NCI-H1694 treated with DMSO at 0.1 percent for 48 hours (cell line): ENCODE results near the gene HEMGN.
"Not testable (repeated sequence)": the region's sequence is repeated elsewhere in the genome, so short reads cannot be mapped to it uniquely, and the experiment has no call there.

Source experiments
- DNase-seq: peaks from one replicate; lab custom pipeline; 2025; lab: John Stamatoyannopoulos, UW

The HEMGN gene, protein sequence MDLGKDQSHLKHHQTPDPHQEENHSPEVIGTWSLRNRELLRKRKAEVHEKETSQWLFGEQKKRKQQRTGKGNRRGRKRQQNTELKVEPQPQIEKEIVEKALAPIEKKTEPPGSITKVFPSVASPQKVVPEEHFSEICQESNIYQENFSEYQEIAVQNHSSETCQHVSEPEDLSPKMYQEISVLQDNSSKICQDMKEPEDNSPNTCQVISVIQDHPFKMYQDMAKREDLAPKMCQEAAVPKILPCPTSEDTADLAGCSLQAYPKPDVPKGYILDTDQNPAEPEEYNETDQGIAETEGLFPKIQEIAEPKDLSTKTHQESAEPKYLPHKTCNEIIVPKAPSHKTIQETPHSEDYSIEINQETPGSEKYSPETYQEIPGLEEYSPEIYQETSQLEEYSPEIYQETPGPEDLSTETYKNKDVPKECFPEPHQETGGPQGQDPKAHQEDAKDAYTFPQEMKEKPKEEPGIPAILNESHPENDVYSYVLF

DNA sequence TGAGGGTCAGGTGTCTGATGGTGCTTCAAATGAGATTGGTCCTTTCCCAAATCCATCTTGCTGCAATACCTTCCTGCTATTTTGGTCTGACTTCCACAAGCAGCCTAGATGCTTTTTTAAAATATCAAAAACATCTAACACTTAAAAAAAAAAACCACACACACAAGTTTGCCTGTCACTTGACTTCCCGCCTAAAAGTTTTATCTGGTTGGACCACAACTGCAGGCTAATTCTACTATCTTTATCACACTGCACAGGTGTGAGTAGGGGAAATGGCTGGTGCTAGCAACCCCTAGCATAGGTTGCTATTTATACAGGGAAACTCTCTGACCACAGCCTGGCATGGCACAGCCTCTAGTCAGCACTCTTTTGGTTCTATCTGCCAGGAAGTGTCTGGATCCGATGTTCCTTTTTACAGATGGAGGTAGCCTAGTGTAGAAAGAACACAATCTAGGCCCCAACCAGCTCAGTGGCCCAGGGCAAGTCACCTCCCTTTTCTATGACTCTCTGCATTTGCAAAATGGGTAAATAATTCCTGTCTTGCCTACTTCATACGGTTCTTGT is at the start of gene HEMGN:
Gene HEMGN, minus strand, starts transcription at position 92 of the 564 bp plus-strand sequence. Its CDS starts 36 bp downstream, at position 56.
- no peak for DNase-seq

DNA sequence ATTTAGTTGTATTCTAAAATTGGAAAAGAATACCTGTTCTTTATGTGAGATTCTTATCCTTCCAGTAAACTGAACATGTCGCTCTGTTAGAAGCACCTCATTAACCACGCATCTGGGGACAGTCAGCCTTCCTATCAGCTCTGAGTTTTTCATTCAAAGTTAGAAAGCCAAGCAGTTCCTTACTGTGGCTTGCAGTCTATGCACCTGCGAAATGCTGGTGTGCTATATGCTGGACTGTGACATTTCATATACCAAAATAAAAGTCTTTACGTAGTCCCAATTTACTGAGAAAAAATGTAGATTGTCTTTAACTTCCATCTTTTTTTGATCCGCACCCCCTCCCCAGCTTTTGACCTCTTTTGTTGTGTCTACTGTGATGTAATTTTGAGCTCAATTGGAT is 49.5 kb upstream of the HEMGN start:
- DNase-seq = no peak

DNA sequence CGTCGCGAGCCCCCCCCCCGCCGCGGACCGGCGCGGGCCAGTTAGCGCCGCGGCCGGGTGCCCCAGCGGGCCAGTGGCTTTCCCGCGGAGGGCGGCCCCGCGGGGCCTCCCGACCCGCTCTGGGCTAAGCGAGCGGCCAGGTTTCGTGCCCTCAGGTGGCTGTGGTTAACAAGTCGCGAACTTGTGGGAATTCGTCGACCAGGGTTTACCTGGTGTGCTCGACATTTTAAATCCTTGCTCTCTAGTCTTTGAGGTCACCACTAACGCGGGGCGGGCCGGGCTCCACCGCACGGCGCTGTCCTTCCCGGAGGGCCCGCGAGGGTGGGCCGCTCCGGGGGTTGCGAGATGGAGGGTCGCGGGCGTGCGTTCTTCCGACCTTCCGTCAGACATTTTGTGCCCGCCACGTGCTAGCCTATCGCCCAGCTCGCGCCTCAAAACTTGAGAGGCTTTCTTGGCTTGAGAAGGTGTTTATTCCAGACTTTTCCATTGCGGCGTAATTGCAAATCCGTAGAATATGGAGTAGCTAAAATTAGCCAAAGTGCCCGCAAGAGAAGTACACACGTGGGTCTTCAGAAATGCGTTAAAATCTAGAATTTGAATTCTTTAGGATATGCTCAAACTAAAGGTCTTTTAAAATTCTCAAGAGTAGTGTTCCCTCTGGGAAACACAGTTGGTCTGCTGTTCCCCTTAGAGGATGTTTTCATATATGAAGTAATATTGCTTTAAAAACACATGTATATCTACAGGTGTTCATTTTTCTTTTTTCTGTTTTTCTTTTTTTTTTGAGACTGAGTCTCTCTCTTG is 47.3 kb upstream of the HEMGN start:
- DNase-seq = no peak

DNA sequence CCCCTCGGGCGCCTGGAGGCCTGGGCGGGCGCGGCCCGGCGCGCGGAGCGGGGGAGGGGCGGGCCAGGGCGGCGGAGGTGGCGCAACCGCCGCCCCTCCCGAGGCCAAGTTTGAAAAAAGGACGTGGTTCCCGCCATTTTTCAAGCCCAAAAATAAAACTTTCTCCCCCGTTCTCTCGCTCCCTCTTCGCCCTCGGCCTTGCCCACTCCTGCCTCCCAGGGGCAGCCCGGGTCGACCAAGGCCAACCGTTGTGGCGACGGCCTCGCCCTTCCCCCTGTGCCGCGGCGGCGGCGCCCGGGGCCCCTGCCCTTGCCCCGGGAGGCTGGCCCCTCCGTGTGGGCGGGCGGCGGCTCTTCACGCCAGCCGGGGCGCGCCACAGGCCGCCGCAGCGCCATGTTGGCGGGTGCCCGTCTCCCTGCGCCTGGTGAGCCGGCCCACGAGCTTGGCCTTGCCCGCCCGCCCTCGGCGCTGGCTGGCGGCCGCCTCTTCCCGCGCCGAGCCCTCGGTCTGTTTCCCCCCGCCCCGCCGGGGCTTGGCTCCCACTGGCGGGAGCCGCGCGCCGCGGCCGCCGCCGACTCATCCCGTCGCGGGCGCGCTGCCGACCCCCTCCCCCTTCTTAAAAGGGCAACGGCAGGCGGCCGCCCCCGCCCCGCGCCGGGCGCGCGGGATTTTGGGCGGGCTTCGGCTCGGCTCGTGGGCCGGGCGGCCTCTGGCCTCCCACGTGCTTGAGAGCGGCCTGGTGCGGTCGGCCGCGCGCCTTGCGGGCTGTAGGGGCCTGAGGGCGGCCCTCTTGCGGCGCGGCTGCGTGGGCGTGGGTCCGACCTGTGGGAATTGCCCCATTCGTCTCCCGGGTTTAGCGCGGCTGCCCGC is 46.5 kb upstream of the HEMGN start:
- DNase-seq = peak; percentile 23

DNA sequence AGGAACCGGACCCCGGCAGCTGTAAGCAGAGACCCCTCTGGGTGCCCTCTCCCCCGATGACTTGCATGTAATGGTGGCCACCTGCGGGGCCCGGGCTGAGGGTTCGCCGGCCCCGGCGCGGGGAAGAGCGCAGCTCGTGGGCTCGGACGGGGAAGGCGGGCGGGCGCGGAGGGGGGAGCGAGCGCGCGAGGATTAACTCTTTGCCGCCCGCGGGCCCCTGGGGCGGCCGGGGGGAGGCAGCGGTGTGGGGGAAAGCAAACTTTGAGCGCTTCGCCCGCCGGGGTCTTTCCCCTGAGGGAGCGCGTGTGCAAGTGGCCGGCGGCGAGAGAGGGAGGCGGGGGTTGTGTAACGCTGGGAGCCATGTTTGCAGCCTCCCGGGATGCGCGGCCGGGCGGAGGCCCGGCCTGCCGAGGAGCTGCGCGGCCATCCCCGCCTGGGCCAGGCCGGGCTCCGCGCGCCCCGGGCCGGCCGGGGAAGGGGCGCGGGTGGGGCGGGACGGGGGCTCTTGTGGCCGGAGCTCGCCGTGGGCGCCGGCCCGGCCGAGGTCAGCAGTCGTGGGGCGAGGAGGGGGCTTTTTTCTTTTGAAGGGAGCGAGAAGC is 45.7 kb upstream of the HEMGN start:
- peak; percentile 12 for DNase-seq

DNA sequence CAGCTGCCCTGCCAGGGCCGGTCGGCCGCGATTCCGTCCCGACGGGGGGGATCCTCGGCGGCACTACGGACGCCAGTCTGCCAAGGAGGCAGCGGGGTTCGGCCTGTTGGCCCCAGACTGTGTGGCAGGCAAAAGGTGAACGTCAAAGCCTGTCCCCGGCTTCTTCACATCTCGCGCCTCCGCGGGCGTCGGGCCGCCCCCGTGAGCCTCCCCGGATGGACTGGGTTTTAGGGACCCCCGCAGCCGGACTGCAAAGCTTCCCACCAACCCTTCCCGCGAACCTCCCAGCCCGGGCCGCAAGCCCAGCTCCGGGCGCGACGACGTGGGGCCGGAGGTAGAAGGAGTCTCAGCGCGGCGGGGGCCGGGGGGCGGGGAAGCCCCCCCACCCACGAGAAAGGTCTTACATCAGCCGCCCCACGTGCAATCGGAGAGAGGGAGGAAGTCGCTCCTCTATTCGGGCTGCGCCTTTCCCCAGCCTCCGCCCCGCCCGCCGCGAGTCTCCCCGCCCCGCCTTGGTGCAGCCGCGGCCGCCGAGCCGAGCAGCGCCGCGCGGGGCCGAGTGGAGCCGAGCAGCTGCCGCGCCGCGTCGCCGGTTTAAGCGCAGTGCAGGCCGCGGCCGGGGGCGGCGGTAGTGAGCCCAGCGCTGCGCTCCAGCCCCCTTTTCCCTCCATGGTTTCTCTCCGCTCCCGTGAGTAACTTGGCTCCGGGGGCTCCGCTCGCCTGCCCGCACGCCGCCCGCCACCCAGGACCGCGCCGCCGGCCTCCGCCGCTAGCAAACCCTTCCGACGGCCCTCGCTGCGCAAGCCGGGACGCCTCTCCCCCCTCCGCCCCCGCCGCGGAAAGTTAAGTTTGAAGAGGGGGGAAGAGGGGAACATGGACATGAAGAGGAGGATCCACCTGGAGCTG is 45.0 kb upstream of the HEMGN start, which contains the start of gene ANP32B:
Gene ANP32B, plus strand, starts transcription at position 659 of the 906 bp plus-strand sequence. Its CDS starts 215 bp downstream, at position 874.
- DNase-seq = peak; percentile 59

DNA sequence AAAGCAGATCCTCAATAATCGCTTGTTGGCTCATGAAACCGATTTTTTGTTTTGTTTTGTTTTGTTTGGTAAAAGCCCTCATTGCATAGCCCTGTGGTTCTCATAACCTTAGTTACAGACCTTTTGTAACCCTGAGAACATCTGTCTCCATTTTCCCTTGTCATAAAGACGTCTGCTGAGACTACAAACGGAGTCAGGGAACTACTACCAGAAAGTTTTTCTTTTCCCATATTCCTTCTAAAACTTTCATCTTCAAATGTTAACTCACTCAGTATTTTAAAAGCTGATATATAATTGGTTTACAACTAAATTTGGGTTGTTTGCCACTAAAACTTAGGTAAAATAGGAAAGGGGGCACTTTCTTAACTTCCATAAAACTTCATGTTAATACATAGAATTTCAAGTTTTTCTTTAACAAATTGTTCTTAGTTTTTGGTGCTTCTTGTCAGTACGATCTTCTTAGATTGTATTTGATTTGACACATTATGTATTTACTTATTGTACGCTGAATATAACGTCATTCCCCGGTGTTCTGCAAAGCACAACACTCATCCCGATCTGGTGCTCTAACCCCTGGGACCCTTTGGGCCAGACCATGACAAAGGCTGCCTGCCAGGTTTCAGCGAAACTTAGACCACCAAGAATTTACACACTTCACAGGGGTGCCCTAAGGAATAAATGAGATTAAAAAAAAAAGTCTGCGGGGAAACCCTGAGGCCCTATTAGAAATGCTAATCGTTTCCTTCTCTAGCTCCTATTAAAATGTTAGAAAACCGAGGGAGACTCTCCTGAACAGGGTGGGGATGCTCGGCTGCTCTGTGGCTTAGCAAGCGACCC is 44.1 kb upstream of the HEMGN start:
- DNase-seq = peak; percentile 10

DNA sequence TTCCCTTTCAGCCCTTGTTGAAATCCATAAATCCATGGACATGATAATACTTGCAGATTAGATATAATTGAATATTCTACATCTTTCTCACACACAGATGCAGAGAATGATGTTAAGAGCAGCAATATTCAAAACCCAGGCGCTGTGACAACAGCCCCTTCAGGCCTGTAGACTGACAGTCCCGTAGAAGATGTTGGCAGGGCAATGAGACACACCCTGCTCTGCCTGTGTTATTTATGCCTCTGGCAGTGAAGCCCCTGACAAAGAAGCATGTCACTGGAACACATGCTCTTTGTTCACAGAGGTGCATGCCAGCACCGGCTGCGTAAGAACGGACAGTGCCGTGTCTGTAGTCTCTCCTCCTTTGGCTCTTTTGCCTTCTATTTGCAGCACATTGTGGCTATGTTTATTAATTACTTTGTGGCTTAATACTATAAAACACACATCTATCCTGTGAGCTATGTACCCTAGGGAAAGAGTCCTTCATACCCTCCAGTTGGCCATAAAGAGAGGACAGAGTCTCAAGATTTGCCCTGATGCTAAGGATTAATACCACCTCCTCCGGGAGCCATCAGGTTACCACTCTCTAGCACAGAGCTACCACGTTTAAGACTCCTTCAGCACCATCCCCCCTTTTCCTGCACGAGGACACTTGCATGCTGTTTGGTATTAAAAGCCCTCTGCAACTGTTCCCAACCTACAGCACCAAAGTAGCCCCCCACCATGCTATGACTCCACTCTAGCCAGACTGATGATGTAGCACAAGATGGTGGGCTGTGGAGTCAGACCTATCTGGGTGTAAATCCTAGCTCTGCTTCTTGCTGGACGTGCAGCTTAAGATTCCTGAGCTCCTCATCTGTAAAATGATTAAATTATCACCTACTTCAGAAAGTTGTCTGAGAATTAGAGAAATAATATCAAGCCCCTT is 43.2 kb upstream of the HEMGN start:
- DNase-seq = peak; percentile 39

DNA sequence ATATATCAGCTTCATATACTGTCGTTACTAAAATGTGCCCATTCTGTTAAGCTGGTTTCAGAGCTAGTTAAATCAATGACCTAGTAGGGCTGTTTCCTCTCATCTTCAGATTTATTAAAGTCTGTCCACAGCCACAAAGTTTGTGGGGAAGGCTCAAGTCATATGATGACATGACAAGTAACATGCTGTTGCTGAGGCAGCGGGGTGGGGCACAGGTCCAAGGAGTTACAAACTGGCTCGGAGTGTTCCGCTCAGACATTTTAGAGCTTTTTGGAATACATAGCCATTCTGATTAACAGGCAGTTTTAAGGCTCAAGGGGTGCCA is 42.5 kb upstream of the HEMGN start:
- DNase-seq = no peak

DNA sequence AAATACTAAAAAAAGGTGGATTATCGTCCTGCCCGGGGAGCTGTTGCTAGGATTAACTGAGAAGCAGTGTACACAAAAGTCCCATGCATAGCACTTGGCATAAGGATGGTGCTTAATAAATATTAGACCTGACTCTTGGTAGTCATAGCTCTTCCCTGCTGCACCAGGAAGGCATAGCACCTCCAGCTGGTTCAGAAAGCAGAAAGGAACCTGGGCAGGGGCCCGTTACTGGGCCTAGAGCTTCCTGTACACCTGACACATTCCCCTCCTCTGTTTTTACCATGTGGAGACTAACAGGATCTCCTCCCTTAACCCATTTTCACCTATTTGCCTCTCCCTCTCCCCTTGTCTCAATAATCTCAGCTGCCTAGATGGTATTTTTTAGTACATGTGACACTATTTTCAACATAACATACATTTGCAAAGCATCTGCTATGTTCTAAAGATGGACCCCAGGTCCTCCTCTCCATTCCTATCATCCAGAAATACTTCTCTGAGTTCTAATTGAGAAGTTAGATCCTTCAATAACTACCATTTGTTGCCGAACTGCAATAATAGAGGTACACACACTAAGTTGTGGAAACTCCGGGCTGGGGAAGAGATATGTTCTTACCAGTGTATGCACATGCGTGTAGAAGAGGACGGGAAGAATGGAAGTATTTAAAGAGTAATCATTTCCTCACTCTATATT is 42.0 kb upstream of the HEMGN start:
- no peak for DNase-seq

DNA sequence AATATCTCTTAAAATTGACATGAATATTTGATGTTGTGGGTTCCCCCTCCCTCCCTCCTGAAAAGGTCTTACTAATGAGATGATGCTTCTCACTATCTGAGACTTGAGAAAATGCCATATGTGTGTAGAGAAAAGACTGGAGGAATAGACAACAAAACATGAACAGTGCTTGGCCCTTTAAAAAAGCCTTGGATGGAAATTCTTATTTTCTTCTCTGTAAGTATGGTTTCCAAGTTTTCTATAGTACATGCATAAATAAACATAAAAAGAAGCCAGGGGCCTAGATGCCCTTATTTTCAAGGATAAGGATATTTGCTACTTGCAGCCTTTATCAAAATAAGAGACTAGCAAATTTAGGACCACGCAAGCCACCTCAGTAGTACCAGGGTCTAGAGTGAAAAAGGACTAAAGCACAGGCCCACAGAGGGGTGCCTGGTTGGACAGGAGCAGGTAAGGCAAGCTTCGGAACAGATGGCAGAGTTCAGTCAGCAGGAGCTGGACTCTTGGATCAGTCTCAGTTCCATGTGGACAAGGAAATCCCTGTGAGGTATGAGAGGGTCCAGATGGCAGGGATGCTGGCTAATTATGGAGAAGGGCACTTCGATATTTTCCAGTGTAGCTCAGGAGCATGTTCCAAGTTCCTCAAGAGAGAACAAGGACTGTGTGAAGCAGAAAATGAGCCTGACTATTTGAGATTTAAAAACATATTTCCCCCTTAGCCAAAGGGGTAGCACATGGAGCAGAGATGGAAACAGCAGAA is 40.6 kb upstream of the HEMGN start:
- peak; percentile 14 for DNase-seq

DNA sequence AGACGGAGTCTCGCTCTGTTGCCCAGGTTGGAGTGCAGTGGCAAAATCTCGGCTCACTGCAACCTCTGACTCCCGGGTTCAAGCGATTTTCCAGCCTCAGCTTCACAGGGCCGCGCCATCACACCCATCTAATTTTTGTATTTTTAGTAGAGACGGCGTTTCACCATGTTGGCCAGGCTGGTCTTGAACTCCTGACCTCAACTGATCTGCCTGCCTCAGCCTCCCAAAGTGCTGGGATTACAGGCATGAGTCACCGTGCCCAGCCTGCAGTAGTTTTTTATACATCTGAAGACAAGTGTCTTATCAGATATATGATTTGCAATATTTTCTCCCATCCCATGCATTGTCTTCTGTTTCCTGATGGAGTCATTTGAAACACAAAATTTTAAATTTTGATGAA is 38.7 kb upstream of the HEMGN start:
- not testable (repeated sequence) for DNase-seq

DNA sequence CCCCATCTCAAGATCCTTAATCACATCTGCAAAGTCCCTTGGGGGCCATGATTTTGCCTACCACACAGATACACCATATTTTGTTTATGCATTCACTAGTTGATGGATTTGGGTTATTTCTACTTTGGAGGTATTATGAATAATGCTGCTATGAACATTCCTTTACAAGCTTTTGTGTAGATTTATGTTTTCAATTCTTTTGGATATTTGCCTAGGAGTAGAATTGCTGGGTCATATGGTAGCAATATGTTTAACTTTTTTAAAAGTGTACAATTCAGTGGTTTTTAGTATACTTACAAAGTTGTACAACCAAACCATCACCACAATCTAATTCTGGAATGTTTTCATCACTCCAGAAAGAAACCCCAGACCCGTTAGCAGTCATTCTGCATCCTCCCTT is 37.4 kb upstream of the HEMGN start:
- no peak for DNase-seq

DNA sequence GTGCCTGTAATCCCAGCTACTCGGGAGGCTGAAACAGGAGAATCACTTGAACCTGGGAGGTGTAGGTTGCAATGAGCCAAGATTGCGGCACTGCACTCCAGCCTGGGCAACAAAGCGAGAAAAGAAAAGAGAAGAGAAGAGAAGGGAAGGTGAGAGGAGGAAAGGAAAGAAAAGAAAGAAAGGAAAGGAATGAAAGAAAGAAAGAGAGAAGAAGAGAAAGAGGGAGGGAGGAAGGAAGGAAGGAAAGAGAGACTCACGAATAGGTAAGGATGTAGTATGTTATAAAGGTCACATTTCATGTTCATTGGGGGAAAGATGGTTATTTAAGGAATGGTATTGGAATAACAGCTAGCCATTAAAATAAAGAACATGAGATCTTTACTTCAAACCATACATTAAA is 34.8 kb upstream of the HEMGN start:
- DNase-seq = no peak

DNA sequence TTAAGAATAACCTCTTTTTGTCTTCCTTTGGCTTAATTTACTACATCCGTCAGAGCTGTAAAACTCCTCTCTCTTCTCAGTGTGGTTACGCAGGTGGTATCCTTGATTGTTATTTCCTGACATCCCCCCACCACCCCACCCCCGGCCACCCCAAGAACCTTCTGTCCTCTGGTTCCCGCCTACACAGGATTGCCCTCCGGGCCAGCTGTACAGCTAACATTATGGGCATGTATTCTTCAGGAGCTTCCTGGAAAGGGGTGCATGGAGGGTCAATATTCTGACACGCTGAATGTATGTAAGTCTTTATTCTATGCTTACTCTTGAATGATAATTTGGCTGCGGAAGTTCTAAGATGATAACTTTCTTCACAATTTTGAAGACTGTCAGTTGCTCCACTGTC is 32.2 kb upstream of the HEMGN start:
- DNase-seq = no peak

DNA sequence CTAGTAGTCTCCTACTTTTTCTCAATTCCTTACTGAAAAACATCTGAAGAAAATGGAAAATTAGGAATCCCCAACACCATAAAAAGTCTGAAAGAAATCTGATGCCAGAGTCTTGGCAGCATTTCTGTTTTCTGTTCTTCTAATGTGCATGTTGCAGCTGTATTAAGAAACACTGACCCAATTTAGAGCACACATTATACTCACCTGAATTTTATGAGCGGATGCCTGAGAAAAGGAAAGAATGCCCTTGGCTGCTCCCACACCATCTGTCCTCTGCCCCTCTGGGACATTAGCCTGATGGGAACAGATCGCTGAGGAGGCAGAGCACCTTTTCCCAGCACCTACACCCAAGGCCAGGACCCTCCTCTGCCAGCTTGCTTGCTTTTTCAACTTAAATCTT is 31.0 kb upstream of the HEMGN start:
- no peak for DNase-seq

DNA sequence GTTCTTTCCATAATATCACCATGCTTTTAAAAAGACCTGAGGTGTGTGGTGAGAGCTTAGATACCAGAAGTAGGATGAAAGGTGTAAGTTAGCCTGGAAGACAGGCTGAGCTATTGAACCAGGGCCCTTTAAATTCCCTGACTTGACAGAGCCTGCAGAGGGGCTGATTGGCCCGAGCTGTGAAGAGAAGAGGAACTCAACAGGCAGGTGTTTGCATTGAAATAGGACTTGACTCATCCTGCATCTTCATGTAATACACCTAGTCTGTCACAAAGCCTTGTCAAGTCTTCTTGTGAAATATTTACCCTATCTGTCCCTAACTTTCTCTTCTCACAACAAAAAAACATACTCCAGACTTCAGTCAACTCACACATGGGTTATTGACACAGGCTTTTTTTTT is 28.5 kb upstream of the HEMGN start:
- DNase-seq = no peak
